GM21423 (cell line): ENCODE results near the gene SPOPL.
"Not testable (repeated sequence)": the region's sequence is repeated elsewhere in the genome, so short reads cannot be mapped to it uniquely, and the experiment has no call there.

Source experiments
- ATAC-seq: cut with Tn5 transposase; IDR thresholded peaks from one replicate; pipeline ENCODE4 v1.9.1; 2021; ENCODE audit warnings: mild to moderate bottlenecking, moderate library complexity; ENCODE audit not compliant: unreplicated experiment

The SPOPL gene

GRCh38 chr2:138522556-138522955, 21.0 kb downstream of the SPOPL start:
- ATAC-seq, result peak; percentile 54

- ATAC-seq, result peak; percentile 38
These were observed 21.6 kb downstream of the SPOPL start for GRCh38 chr2:138523018-138523672.

GRCh38 chr2:138523673-138524042, 22.1 kb downstream of the SPOPL start:
- not testable (repeated sequence) for ATAC-seq

- not testable (repeated sequence) for ATAC-seq
These were observed 22.8 kb downstream of the SPOPL start for GRCh38 chr2:138524353-138524752.

- ATAC-seq, result no peak
These were observed 30.3 kb downstream of the SPOPL start for GRCh38 chr2:138531913-138532312.

GRCh38 chr2:138534791-138535190, 33.2 kb downstream of the SPOPL start:
- ATAC-seq, result no peak

- peak; percentile 81 for ATAC-seq
These were observed 34.7 kb downstream of the SPOPL start for GRCh38 chr2:138536302-138536701.

- no peak for ATAC-seq
These were observed 35.2 kb downstream of the SPOPL start for GRCh38 chr2:138536740-138537139.

GRCh38 chr2:138537170-138537915, 35.8 kb downstream of the SPOPL start:
- ATAC-seq, result no peak

- ATAC-seq, result not testable (repeated sequence)
These were observed 42.6 kb downstream of the SPOPL start for GRCh38 chr2:138544206-138544605.

GRCh38 chr2:138548796-138549195, 47.2 kb downstream of the SPOPL start:
- ATAC-seq, result no peak

- ATAC-seq, result no peak
These were observed 48.6 kb downstream of the SPOPL start for GRCh38 chr2:138550172-138550571.

GRCh38 chr2:138550670-138551287, 49.2 kb downstream of the SPOPL start:
- ATAC-seq, result no peak

GRCh38 chr2:138554123-138554522, 52.6 kb downstream of the SPOPL start:
- ATAC-seq, result no peak

GRCh38 chr2:138559641-138560040, 58.1 kb downstream of the SPOPL start:
- ATAC-seq, result no peak

GRCh38 chr2:138564586-138565229, 63.1 kb downstream of the SPOPL start:
- no peak for ATAC-seq

- ATAC-seq, result no peak
These were observed 63.6 kb downstream of the SPOPL start for GRCh38 chr2:138565230-138565598.

GRCh38 chr2:138572318-138572717, 70.7 kb downstream of the SPOPL start:
- no peak for ATAC-seq

- ATAC-seq, result no peak
These were observed 75.5 kb downstream of the SPOPL start for GRCh38 chr2:138577066-138577465.

GRCh38 chr2:138579556-138579955, 78.0 kb downstream of the SPOPL start:
- ATAC-seq, result no peak

- ATAC-seq, result no peak
These were observed 80.3 kb downstream of the SPOPL start for GRCh38 chr2:138581909-138582308.

- ATAC-seq, result no peak
These were observed 88.1 kb downstream of the SPOPL start for GRCh38 chr2:138589663-138590062.
